ENCODE data around the gene MARCHF3. TPM values are rescaled to one million over a fixed set of nuclear protein-coding genes. Genes with fewer than 3 reads are reported as not detected.

MARCHF3 gene
- total RNA-seq, 1 experiment from 2014 or later: 0.61 TPM

DNA sequence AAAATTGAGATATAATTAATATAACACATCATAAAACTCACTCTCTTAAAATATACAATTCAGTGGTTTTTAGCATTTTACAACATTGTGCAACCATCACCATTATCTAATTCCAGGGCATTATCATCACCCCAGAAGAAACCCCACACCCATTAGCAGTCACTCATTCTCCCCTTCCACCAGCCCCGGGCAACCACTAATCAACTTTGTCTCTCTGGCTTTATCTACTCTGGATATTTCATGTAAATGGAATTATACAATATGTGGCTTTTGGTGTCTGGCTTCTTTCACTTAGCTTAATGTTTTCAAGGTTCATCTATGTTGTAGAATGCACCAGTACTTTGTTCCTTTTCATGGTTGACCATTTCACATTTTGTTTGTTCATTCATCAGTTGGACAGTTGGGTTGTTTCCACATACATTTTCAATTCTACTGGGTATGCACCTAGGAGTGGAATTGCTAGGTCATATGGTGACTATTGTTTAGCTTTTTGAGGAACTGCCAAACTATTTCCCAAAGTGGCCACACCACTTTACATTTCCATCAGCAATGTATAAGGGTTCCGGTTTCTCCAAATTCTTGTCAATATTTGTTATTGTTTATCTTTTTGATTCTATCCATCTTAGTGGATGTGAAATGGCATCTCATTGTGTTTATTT lies 62.4 kb downstream of the MARCHF3 start:
- POLR2A ChIA-PET: no interaction called here
- Histone ChIP-seq H3K27me3 (replicated peaks; ENCODE audit: control insufficient read depth, insufficient read depth, low read length) (no peaks in the 10 kb centered on the region), H3K36me3 (ENCODE audit: control insufficient read depth, insufficient read depth, low read length) (no peaks in the 10 kb centered on the region), H3K4me1 (no peaks in the 10 kb centered on the region), H3K4me3 (ENCODE audit: low read depth, low read length) (no peak overlapping the region), H3K9me3 (no peaks in the 10 kb centered on the region)
- Mint-ChIP-seq H3K4me1 (ENCODE audit: low read depth, unreplicated experiment) (no peaks in the 10 kb centered on the region), H3K36me3 (ENCODE audit: insufficient read depth, unreplicated experiment) (no peaks in the 10 kb centered on the region), H3K9me3 (ENCODE audit: unreplicated experiment) (no peaks in the 10 kb centered on the region), H3K4me3 (ENCODE audit: unreplicated experiment) (no peak overlapping the region), H3K27ac (ENCODE audit: unreplicated experiment) (no peak overlapping the region), H3K27me3 (ENCODE audit: insufficient read depth, unreplicated experiment) (peaks cover 4% of the 10 kb centered on the region)
- no peak for DNase-seq
- TF ChIP-seq, protein P1, sequence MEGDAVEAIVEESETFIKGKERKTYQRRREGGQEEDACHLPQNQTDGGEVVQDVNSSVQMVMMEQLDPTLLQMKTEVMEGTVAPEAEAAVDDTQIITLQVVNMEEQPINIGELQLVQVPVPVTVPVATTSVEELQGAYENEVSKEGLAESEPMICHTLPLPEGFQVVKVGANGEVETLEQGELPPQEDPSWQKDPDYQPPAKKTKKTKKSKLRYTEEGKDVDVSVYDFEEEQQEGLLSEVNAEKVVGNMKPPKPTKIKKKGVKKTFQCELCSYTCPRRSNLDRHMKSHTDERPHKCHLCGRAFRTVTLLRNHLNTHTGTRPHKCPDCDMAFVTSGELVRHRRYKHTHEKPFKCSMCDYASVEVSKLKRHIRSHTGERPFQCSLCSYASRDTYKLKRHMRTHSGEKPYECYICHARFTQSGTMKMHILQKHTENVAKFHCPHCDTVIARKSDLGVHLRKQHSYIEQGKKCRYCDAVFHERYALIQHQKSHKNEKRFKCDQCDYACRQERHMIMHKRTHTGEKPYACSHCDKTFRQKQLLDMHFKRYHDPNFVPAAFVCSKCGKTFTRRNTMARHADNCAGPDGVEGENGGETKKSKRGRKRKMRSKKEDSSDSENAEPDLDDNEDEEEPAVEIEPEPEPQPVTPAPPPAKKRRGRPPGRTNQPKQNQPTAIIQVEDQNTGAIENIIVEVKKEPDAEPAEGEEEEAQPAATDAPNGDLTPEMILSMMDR (IDR thresholded peaks at IDR 0.05; ENCODE audit: insufficient read depth in 1 of 2, low read depth in 1 of 2, low read length in 1 of 2, severe bottlenecking in 1 of 2, unreplicated experiment in 1 of 2): no peak
- intact Hi-C loops (cut with micrococcal nuclease; ENCODE audit: unreplicated experiment): loop anchor here (10.0 kb wide), 1 partner anchor 347 kb away; no protein-coding TSS in a partner anchor
- CTCF ChIA-PET: no interaction called here
- no TSS peak for BruUV-seq (replicated peaks)

DNA sequence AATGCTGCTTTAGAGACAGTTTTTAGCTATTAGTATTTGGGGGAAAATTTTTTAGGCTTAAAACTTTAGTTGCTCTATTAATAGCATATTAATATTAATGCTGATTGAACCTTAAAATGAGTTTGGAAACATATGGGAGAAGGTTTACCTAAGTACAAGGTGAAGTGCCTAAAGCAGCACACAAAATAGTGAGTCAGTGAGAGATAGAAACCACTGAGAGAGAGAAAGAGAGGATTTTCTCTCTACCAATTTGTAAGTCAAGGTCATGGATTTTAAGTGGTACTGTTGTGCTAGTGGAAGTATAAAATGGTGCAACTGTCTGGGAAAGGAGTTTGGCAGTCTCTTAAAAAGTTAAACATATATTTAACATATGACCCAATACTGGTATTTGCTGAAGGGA lies 64.9 kb downstream of the MARCHF3 start:
- Histone ChIP-seq H3K4me3 (ENCODE audit: low read depth, low read length) (no peak overlapping the region), H3K27me3 (replicated peaks; ENCODE audit: control insufficient read depth, insufficient read depth, low read length) (no peaks in the 10 kb centered on the region), H3K4me1 (no peaks in the 10 kb centered on the region), H3K36me3 (ENCODE audit: control insufficient read depth, insufficient read depth, low read length) (no peaks in the 10 kb centered on the region), H3K9me3 (no peaks in the 10 kb centered on the region)
- ChIA-PET CTCF (no interaction called here), POLR2A (no interaction called here)
- DNase-seq: no peak
- Mint-ChIP-seq H3K4me3 (ENCODE audit: unreplicated experiment) (no peak overlapping the region), H3K4me1 (ENCODE audit: low read depth, unreplicated experiment) (no peaks in the 10 kb centered on the region), H3K27ac (ENCODE audit: unreplicated experiment) (no peak overlapping the region), H3K9me3 (ENCODE audit: unreplicated experiment) (no peaks in the 10 kb centered on the region), H3K36me3 (ENCODE audit: insufficient read depth, unreplicated experiment) (no peaks in the 10 kb centered on the region), H3K27me3 (ENCODE audit: insufficient read depth, unreplicated experiment) (peaks cover 4% of the 10 kb centered on the region)
- BruUV-seq (replicated peaks): no TSS peak
- TF ChIP-seq, protein P1 (IDR thresholded peaks at IDR 0.05; ENCODE audit: insufficient read depth in 1 of 2, low read depth in 1 of 2, low read length in 1 of 2, severe bottlenecking in 1 of 2, unreplicated experiment in 1 of 2): no peak
- intact Hi-C loops (cut with micrococcal nuclease; ENCODE audit: unreplicated experiment): loop anchor here (10.0 kb wide), 1 partner anchor 349 kb away; no protein-coding TSS in a partner anchor

- POLR2A ChIA-PET: no interaction called here
- H3K27ac Mint-ChIP-seq (ENCODE audit: unreplicated experiment): no peak overlapping the region
Observed at GRCh38 chr5:126965061-126965475, 65.3 kb downstream of the MARCHF3 start.

More at GRCh38 chr5:126965061-126965475, 65.3 kb downstream of the MARCHF3 start:
- H3K4me3 Mint-ChIP-seq (ENCODE audit: unreplicated experiment): no peak overlapping the region
- Histone ChIP-seq H3K36me3 (ENCODE audit: control insufficient read depth, insufficient read depth, low read length) (no peaks in the 10 kb centered on the region), H3K27me3 (replicated peaks; ENCODE audit: control insufficient read depth, insufficient read depth, low read length) (no peaks in the 10 kb centered on the region), H3K4me3 (ENCODE audit: low read depth, low read length) (no peak overlapping the region), H3K4me1 (no peaks in the 10 kb centered on the region), H3K9me3 (no peaks in the 10 kb centered on the region)
- DNase-seq: no peak
- no peaks in the 10 kb centered on the region for H3K9me3 Mint-ChIP-seq (ENCODE audit: unreplicated experiment)
- no peaks in the 10 kb centered on the region for H3K36me3 Mint-ChIP-seq (ENCODE audit: insufficient read depth, unreplicated experiment)
- no TSS peak for BruUV-seq (replicated peaks)
- CTCF ChIA-PET: no interaction called here
- no peaks in the 10 kb centered on the region for H3K4me1 Mint-ChIP-seq (ENCODE audit: low read depth, unreplicated experiment)
- intact Hi-C loops (cut with micrococcal nuclease; ENCODE audit: unreplicated experiment): loop anchor here (10.0 kb wide), 1 partner anchor 350 kb away; no protein-coding TSS in a partner anchor
- H3K27me3 Mint-ChIP-seq (ENCODE audit: insufficient read depth, unreplicated experiment): peaks cover 4% of the 10 kb centered on the region
- TF ChIP-seq, protein P1 (IDR thresholded peaks at IDR 0.05; ENCODE audit: insufficient read depth in 1 of 2, low read depth in 1 of 2, low read length in 1 of 2, severe bottlenecking in 1 of 2, unreplicated experiment in 1 of 2): no peak
